MM.1S (cell line): ENCODE results near the gene TUFT1.

Source experiments
- DNase-seq: peaks from one replicate; pipeline ENCODE4 v3.0.0-alpha.2; 2015
- H2AFZ ChIP-seq: fragments of 300-600 bp; sonication (generic); 2 replicates; pipeline ENCODE4 v1.6.0; 2016; ENCODE audit warnings: antibody characterized with exemption, low read length
- H3F3A ChIP-seq: fragments of 300-600 bp; sonication (generic); 2 replicates; pipeline ENCODE4 v1.6.1; 2016; ENCODE audit warnings: mild to moderate bottlenecking, antibody characterized with exemption, low read length, moderate library complexity, mixed read lengths; ENCODE audit not compliant: insufficient read depth
- H3K27ac ChIP-seq: fragments of 300-600 bp; sonication (generic); 2 replicates; pipeline ENCODE4 v1.5.1; 2016; ENCODE audit warnings: mild to moderate bottlenecking, low read length
- H3K27me3 ChIP-seq: fragments of 300-600 bp; sonication (generic); replicated peaks from 2 replicates; pipeline ENCODE4 v1.6.0; 2016; ENCODE audit warnings: low read length; ENCODE audit not compliant: insufficient read depth
- H3K36me3 ChIP-seq: fragments of 300-600 bp; sonication (generic); replicated peaks from 2 replicates; pipeline ENCODE4 v1.6.1; 2016; ENCODE audit warnings: mild to moderate bottlenecking, low read length, mixed read lengths; ENCODE audit not compliant: insufficient read depth
- H3K4me1 ChIP-seq: fragments of 300-600 bp; sonication (generic); 2 replicates; pipeline ENCODE4 v1.6.1; 2016; ENCODE audit warnings: low read length, mixed read lengths
- H3K4me2 ChIP-seq: fragments of 300-600 bp; sonication (generic); 2 replicates; pipeline ENCODE4 v1.6.0; 2016; ENCODE audit warnings: low read depth, low read length
- H3K4me3 ChIP-seq: fragments of 300-600 bp; sonication (generic); 2 replicates; pipeline ENCODE4 v1.5.1; 2016; ENCODE audit warnings: low read length, mixed read lengths
- H3K79me2 ChIP-seq: fragments of 300-600 bp; sonication (generic); 2 replicates; pipeline ENCODE4 v1.6.1; 2016; ENCODE audit warnings: mixed run types, low read length, mixed read lengths
- H3K9ac ChIP-seq: fragments of 300-600 bp; sonication (generic); 2 replicates; pipeline ENCODE4 v1.6.1; 2016; ENCODE audit warnings: low read length, mixed read lengths
- H3K9me2 ChIP-seq: fragments of 300-600 bp; sonication (generic); replicated peaks from 2 replicates; pipeline ENCODE4 v1.6.1; 2016; ENCODE audit warnings: mild to moderate bottlenecking, low read length, mixed read lengths; ENCODE audit not compliant: insufficient read depth
- H3K9me3 ChIP-seq: fragments of 300-600 bp; sonication (generic); replicated peaks from 2 replicates; pipeline ENCODE4 v1.6.1; 2016; ENCODE audit warnings: mild to moderate bottlenecking, low read length, mixed read lengths; ENCODE audit not compliant: insufficient read depth
- H4K20me1 ChIP-seq: fragments of 300-600 bp; sonication (generic); 2 replicates; pipeline ENCODE4 v1.6.1; 2016; ENCODE audit warnings: mild to moderate bottlenecking, low read length, moderate library complexity, mixed read lengths; ENCODE audit not compliant: insufficient read depth
- EZH2 ChIP-seq: fragments of 300-600 bp; sonication (generic); optimal IDR thresholded peaks from 2 replicates; pipeline ENCODE3; 2017; ENCODE audit warnings: low read depth, mild to moderate bottlenecking, antibody characterized with exemption, low read length, mixed read lengths
- EZH2phosphoT487 ChIP-seq: fragments of 300-600 bp; sonication (generic); IDR thresholded peaks from 2 replicates; pipeline ENCODE4 v1.6.1; 2018; ENCODE audit warnings: antibody characterized with exemption, low read length
- TF ChIP-seq, protein P1 (sequence below): fragments of 300-600 bp; sonication (generic); IDR thresholded peaks from 2 replicates; pipeline ENCODE4 v1.5.1; 2016; ENCODE audit warnings: antibody characterized with exemption, low read length, mixed read lengths

The TUFT1 gene

DNA sequence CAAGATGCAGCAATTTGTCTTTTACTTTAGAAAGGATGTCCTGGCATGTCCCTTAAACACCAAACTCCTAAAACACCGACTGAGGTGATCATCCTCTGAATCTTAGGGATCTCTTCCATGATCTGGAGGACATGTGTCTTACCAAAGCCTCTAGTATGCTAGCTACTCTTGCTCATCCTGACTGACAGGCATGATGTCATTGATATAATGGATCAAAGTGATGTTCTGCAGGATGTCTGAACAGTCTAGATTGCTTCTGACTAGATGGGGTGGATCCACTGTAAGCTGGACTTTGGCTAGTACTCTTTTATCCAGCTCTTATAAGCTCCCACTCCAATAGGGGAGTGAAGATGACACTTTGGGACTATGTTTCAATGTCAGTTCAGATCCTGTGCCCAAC, 40.2 kb upstream of the TUFT1 start:
- no peak for DNase-seq
- Histone ChIP-seq H3K36me3 (no peaks in the 10 kb centered on the region), H3K27me3 (no peaks in the 10 kb centered on the region), H3K27ac (no peak overlapping the region), H3K9me3 (no peaks in the 10 kb centered on the region), H3F3A (peaks cover 4% of the 10 kb centered on the region; the same call in 1 of the 2 replicates), H3K9ac (no peak overlapping the region), H3K4me2 (no peak overlapping the region), H3K9me2 (no peaks in the 10 kb centered on the region), H3K4me3 (no peak overlapping the region), H4K20me1 (no peaks in the 10 kb centered on the region), H2AFZ (no peak overlapping the region), H3K79me2 (no peaks in the 10 kb centered on the region), H3K4me1 (peaks cover 9% of the 10 kb centered on the region; the same call in 1 of the 2 replicates)
- TF ChIP-seq, protein P1, sequence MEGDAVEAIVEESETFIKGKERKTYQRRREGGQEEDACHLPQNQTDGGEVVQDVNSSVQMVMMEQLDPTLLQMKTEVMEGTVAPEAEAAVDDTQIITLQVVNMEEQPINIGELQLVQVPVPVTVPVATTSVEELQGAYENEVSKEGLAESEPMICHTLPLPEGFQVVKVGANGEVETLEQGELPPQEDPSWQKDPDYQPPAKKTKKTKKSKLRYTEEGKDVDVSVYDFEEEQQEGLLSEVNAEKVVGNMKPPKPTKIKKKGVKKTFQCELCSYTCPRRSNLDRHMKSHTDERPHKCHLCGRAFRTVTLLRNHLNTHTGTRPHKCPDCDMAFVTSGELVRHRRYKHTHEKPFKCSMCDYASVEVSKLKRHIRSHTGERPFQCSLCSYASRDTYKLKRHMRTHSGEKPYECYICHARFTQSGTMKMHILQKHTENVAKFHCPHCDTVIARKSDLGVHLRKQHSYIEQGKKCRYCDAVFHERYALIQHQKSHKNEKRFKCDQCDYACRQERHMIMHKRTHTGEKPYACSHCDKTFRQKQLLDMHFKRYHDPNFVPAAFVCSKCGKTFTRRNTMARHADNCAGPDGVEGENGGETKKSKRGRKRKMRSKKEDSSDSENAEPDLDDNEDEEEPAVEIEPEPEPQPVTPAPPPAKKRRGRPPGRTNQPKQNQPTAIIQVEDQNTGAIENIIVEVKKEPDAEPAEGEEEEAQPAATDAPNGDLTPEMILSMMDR: no peak
- TF ChIP-seq EZH2: no peak
- no peak for TF ChIP-seq EZH2phosphoT487

DNA sequence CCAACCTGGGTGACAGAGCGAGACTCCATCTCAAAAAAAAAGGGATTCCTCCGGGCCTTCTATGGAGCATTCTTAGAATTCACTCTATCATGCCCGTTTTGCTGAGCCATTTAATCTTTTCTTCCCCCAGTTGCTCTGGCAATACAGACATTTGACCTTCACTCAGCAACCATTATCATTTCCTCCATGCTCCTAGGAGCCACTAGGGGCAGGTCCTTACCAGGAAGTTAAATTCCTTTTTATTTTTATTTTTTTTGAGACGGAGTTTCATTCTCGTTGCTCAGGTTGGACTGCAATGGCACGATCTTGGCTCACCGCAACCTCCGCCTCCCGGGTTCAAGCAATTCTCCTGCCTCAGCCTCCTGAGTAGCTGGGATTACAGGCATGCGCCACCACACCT, 38.6 kb upstream of the TUFT1 start:
- TF ChIP-seq EZH2phosphoT487 (no peak), EZH2 (no peak)
- TF ChIP-seq, protein P1: no peak
- no peak for DNase-seq
- H3K9ac ChIP-seq: no peak overlapping the region
- H3K9me3 ChIP-seq: no peaks in the 10 kb centered on the region
- H3K9me2 ChIP-seq: no peaks in the 10 kb centered on the region
- H3K27me3 ChIP-seq: no peaks in the 10 kb centered on the region
- H3K4me3 ChIP-seq: no peak overlapping the region
- H3K4me2 ChIP-seq: no peak overlapping the region
- no peaks in the 10 kb centered on the region for H3K36me3 ChIP-seq
- H3K4me1 ChIP-seq: peaks cover 4% of the 10 kb centered on the region; the same call in 1 of the 2 replicates
- H3K27ac ChIP-seq: no peak overlapping the region
- H3K79me2 ChIP-seq: no peaks in the 10 kb centered on the region
- H2AFZ ChIP-seq: no peak overlapping the region
- peaks cover 4% of the 10 kb centered on the region; the same call in 1 of the 2 replicates for H3F3A ChIP-seq
- no peaks in the 10 kb centered on the region for H4K20me1 ChIP-seq

DNA sequence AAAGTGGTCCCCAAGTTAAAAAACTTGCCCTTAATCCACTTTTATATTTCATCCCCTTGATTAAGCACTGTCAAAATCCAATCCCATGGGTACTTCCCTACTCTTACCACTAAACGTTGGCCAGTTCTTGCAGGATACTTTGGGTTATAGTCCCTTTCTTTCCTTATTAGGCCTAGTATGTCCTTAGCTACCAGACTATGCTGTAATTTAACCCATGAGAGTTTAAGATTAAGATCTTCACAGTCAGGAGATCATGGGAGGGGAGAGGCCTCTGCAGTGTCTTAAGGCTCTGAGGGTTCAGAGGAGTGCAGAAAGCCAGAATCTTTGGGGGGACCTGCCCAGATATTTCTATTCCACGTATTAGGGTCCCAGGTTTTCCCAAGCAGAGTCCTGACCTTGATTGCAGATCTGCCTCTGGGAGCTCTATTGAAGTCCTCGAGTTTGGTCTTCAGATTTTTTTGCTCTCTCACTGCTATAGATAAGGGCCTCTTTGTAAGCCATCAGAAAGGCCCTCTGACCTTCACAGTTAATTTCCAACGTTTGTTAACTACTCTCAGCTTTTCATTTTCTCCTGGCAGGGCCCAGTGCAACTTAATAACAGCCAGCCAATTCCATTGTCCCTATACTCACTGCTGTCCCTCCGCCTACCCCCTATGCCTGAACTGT, 37.9 kb upstream of the TUFT1 start:
- Histone ChIP-seq H4K20me1 (no peaks in the 10 kb centered on the region), H3K27me3 (no peaks in the 10 kb centered on the region), H3K9me2 (no peaks in the 10 kb centered on the region), H3F3A (peaks cover 4% of the 10 kb centered on the region; the same call in 1 of the 2 replicates), H3K79me2 (no peaks in the 10 kb centered on the region), H3K36me3 (no peaks in the 10 kb centered on the region), H2AFZ (no peak overlapping the region), H3K27ac (no peak overlapping the region), H3K4me1 (peaks cover 4% of the 10 kb centered on the region; the same call in 1 of the 2 replicates), H3K4me2 (no peak overlapping the region), H3K4me3 (no peak overlapping the region), H3K9me3 (no peaks in the 10 kb centered on the region), H3K9ac (no peak overlapping the region)
- TF ChIP-seq EZH2: no peak
- TF ChIP-seq, protein P1: no peak
- no peak for TF ChIP-seq EZH2phosphoT487
- no peak for DNase-seq
